Right lobe of liver (tissue), 6 donors: ENCODE results near the gene PIGW. TPM values are rescaled to one million over a fixed set of nuclear protein-coding genes. Genes with fewer than 3 reads are reported as not detected.

Experiments used
- ATAC-seq, 4 donors: fragments of 200-7000 bp; cut with Tn5 transposase; one replicate each; pipeline ENCODE4 v1.9.1; 2020; ENCODE audit warnings: mild to moderate bottlenecking in 4 of 4, moderate library complexity in 4 of 4
- DNase-seq, 3 donors: peaks; one replicate each; pipeline ENCODE4 v3.0.0-alpha.2; 2020
- H3K27ac ChIP-seq, 3 donors: fragments of 200-600 bp; one replicate each; pipeline ENCODE4 v1.8.0; 2022
- H3K27me3 ChIP-seq, 2 donors: fragments of 200-600 bp; one replicate each; pipeline ENCODE4 v1.8.0; 2022
- H3K36me3 ChIP-seq, 4 donors: fragments of 200-600 bp; sonication (generic) in 1 of 4; one replicate each; pipeline versions ENCODE4 v1.5.1 to v1.8.0; 2017 to 2022; ENCODE audit warnings: control low read depth in 1 of 4
- H3K4me1 ChIP-seq, 4 donors: fragments of 200-600 bp; sonication (generic) in 1 of 4; one replicate each; pipeline versions ENCODE4 v1.5.1 to v1.8.0; 2017 to 2022; ENCODE audit warnings: control low read depth in 1 of 4
- H3K4me3 ChIP-seq, 3 donors: fragments of 200-600 bp; one replicate each; pipeline ENCODE4 v1.8.0; 2022
- H3K9me3 ChIP-seq, 4 donors: fragments of 200-600 bp; sonication (generic) in 1 of 4; one replicate each; pipeline versions ENCODE4 v1.5.1 to v1.8.0; 2017 to 2022; ENCODE audit warnings: control low read depth in 1 of 4
- CTCF ChIP-seq, 4 donors: fragments of 200-600 bp in 3 of 4; fragments of 450-650 bp in 1 of 4; IDR thresholded peaks; one replicate each; pipeline versions ENCODE4 v1.5.1 to v1.8.0; 2016 to 2022; ENCODE audit warnings: antibody characterized with exemption in 4 of 4, mild to moderate bottlenecking in 2 of 4
- POLR2A ChIP-seq: fragments of 450-650 bp; IDR thresholded peaks from one replicate; pipeline ENCODE4 v1.6.1; 2017; ENCODE audit warnings: antibody characterized with exemption, mild to moderate bottlenecking
- WGBS: methylation state at CpG from one replicate; pipeline ENCODE4 v1.1.6; 2018; ENCODE audit warnings: low coverage, low lambda C conversion rate; ENCODE audit not compliant: insufficient coverage; ENCODE audit errors: missing lambda C conversion rate; 5-methylcytosine and 5-hydroxymethylcytosine counted together
- intact Hi-C, 2 donors: fragments of 100-400 bp; cut with DNase I; formaldehyde crosslinking; loops; one replicate each; pipeline versions ENCODE4 v1.11.2 to v1.14.1; 2022
- long read RNA-seq: library from polyadenylated mRNA; unstranded; transcript quantifications from one replicate; pipeline ENCODE4 v2.0.0, GENCODE V29; 2019
- total RNA-seq, 6 experiments: library from RNA; depleted of rRNA in 2 of 6; stranded (reverse); fragments of >200 nt in 2 of 6; fragmentation: NEBNext Ultra II Directional in 3 of 6; extraction: Animal tissue kit (Norgen Biotek cat#: 25700) in 3 of 6; gene quantifications; one replicate each; pipeline versions ENCODE4 v1.1.0 to v1.2.4, GENCODE V29; 2016 to 2023
- donor health status: DM: no; HTN: yes; CAD: no.
- donor health status: DM: no; HTN: no; CAD: no.
- donor health status: DM: no; HTN: no; CAD: no.
- donor health status: DM: no; HTN: yes; CAD: no.
- donor health status: DM: no; HTN: yes; CAD: no.

PIGW gene, protein sequence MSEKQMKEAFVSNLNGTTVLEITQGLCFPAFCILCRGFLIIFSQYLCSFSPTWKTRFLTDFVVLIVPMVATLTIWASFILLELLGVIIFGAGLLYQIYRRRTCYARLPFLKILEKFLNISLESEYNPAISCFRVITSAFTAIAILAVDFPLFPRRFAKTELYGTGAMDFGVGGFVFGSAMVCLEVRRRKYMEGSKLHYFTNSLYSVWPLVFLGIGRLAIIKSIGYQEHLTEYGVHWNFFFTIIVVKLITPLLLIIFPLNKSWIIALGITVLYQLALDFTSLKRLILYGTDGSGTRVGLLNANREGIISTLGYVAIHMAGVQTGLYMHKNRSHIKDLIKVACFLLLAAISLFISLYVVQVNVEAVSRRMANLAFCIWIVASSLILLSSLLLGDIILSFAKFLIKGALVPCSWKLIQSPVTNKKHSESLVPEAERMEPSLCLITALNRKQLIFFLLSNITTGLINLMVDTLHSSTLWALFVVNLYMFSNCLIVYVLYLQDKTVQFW
- total RNA-seq, result 1 to 10 TPM; 3.0 to 6.1 (median 4.1) TPM
- long read RNA-seq, result 0 reads

DNA sequence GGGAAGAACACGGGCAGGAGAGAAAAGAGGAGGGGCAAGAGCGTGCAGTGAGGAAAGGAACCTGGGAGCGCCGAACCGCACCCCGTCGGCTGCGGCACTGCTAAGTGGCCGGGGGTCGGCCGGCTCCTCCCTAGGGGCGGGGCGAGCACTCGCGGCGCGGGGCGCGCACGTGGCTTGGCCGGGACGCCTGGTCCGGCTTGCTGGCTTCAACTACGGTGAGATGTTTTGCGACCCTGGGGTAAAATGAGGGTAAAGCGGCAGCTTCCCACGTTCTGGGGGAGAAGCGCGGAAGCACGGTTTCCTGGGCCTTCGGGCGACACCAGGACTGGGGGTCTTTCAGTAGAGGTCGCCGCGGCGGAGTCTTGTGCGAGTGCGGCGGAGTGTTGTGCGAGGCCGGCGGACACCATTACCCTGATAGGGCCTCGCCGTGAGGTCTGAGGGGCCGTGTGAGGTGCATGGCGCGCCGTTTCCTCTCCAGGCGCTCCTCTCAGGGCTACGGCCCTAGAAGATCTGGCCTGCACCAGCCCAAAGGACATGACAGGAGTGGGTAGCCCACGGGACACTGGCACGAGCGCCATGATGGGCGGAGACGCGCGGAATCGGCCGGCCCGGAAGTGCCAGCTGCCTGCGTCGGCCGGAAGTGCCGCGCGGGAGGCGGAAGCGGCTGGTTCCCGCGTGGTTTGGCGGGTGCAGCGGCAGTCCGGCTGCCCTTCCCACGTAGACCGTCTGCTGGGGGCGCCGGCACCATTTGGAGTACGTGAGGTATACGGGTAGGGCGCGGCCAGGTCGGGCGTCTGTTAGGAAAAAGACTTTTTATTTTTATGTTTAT lies at the start of gene PIGW, which contains the start of gene MYO19:
TSS of gene PIGW (plus strand) at position 148 of the 829 bp plus-strand sequence. CDS start 2,115 bp downstream, outside the sequence.
TSS of gene MYO19 (minus strand) at position 29 of the 829 bp plus-strand sequence. CDS start 2,330 bp downstream, outside the sequence.
- Histone ChIP-seq H3K36me3 (peaks cover 0 to 17% (median 2%) of the 10 kb centered on the region in 4 donors), H3K27me3 (no peaks in the 10 kb centered on the region), H3K4me3 (peak within 1 kb of the TSS; percentile 64 to 95 (median 66)), H3K4me1 (peaks cover 0 to 7% (median 2%) of the 10 kb centered on the region in 4 donors), H3K27ac (peak within 1 kb of the TSS; percentile 77 to 83 (median 81)), H3K9me3 (no peaks in the 10 kb centered on the region)
- peak; percentile 88 to 96 (median 90) for ATAC-seq
- intact Hi-C loops, result loop anchor here in 1 of 2 donors (10.0 kb wide), 1 partner anchor 60 kb away; the partner anchor contains the start of gene DHRS11
- DNase-seq, result peak; percentile 91 to 93 (median 91)
- WGBS, result 0% methylated on average over 31 of the region's 83 CpGs
- peak; percentile 83 for TF ChIP-seq POLR2A
- peak in 3 of 4 donors; percentile 6 to 36 (median 18) for TF ChIP-seq CTCF (IDR thresholded peaks at IDR 0.05)

DNA sequence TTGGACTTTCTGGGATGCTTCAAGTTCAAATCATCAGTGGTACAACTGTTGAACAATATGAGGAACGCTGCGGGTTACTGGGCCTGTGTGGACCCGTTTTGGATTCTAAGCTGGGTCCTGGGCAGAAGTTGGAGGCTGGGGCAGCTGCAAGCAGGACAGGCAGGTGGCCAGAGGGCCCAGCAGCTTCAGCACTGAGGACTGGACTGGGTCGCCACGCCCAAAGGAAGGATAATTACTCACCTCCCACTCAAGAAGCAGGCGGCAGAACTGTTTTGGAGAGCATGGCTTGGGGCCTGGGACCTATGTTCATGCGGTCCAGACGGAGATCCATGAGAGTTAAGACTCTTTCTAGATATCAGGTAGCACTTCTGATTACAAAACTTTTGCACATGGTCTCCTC lies 49.8 kb upstream of the PIGW start:
- no peak for TF ChIP-seq CTCF (IDR thresholded peaks at IDR 0.05)
- TF ChIP-seq POLR2A, result no peak
- Histone ChIP-seq H3K27ac (no peak overlapping the region), H3K9me3 (no peaks in the 10 kb centered on the region), H3K36me3 (no peaks in the 10 kb centered on the region), H3K4me3 (no peak overlapping the region), H3K4me1 (peaks cover 0 to 31% (median 4%) of the 10 kb centered on the region in 4 donors), H3K27me3 (no peaks in the 10 kb centered on the region)
- intact Hi-C loops, result no loop called here
- WGBS, result no CpG with 5 or more reads among the region's 8 CpGs
- DNase-seq (peak in 1 of 3 donors; percentile 40), ATAC-seq (no peak)

GRCh38 chr17:36485805-36486203 lies 49.0 kb upstream of the PIGW start:
- no peak overlapping the region for H3K27ac ChIP-seq
- 63% methylated on average over 2 of the region's 10 CpGs for WGBS
- no peak for ATAC-seq
- DNase-seq, result no peak
- H3K27me3 ChIP-seq, result no peaks in the 10 kb centered on the region
- no peaks in the 10 kb centered on the region for H3K36me3 ChIP-seq
- no peak for TF ChIP-seq POLR2A
- no peak for TF ChIP-seq CTCF (IDR thresholded peaks at IDR 0.05)
- no peaks in the 10 kb centered on the region for H3K9me3 ChIP-seq
- H3K4me1 ChIP-seq, result peaks cover 0 to 31% (median 4%) of the 10 kb centered on the region in 4 donors
- H3K4me3 ChIP-seq, result peak overlapping the region; percentile 89 to 98 (median 94)
- intact Hi-C loops, result no loop called here
